Left ventricle myocardium superior (tissue), 1 donor: ENCODE results near the gene FANCC. TPM values are rescaled to one million over a fixed set of nuclear protein-coding genes. Genes with fewer than 3 reads are reported as not detected.
A peak's percentile ranks its signal among the peaks of the same experiment; 100 is the strongest.

Source experiments
- ATAC-seq: fragments of 200-7000 bp; cut with Tn5 transposase; one replicate; pipeline ENCODE4 v1.9.1; 2020; ENCODE audit warnings: mild to moderate bottlenecking, moderate library complexity
- DNase-seq: peaks from one replicate; pipeline ENCODE4 v3.0.0-alpha.2; 2020
- intact Hi-C: fragments of 100-400 bp; cut with micrococcal nuclease; formaldehyde crosslinking; loops from one replicate; pipeline ENCODE4 v1.11.0; 2022
- total RNA-seq: library from RNA; stranded (reverse); fragmentation: NEBNext Ultra II Directional; extraction: Animal tissue kit (Norgen Biotek cat#: 25700); gene quantifications from one replicate; pipeline ENCODE4 v1.2.1, GENCODE V29; 2021
- donor health status: DM: no; HTN: yes; CAD: no; lungs with severe emphysema.

FANCC gene
- total RNA-seq, 1 donor from 2014 or later: 5.9 TPM

GRCh38 chr9:95071925-95072324 is 245.6 kb downstream of the FANCC start:
- no peak for ATAC-seq
- intact Hi-C loops: no loop called here
- DNase-seq: no peak

GRCh38 chr9:95071450-95071849 is 246.1 kb downstream of the FANCC start:
- DNase-seq: no peak
- ATAC-seq: no peak
- intact Hi-C loops: no loop called here

GRCh38 chr9:95070549-95071021 is 246.9 kb downstream of the FANCC start:
- ATAC-seq: peak; percentile 58
- peak; percentile 52 for DNase-seq
- intact Hi-C loops: no loop called here

- DNase-seq (no peak), ATAC-seq (no peak)
- intact Hi-C loops: no loop called here
Observed at GRCh38 chr9:95067897-95068296, 249.6 kb downstream of the FANCC start.

GRCh38 chr9:95067057-95067456 is 250.5 kb downstream of the FANCC start:
- ATAC-seq (no peak), DNase-seq (no peak)
- intact Hi-C loops: no loop called here

GRCh38 chr9:95065224-95065623 is 252.3 kb downstream of the FANCC start:
- DNase-seq (no peak), ATAC-seq (peak; percentile 22)
- intact Hi-C loops: no loop called here

GRCh38 chr9:95063300-95063699 is 254.2 kb downstream of the FANCC start:
- ATAC-seq (peak; percentile 31), DNase-seq (no peak)
- intact Hi-C loops: no loop called here

- intact Hi-C loops: no loop called here
- ATAC-seq: peak; percentile 34
- no peak for DNase-seq
Observed at GRCh38 chr9:95062596-95063065, 254.9 kb downstream of the FANCC start.

GRCh38 chr9:95061916-95062595 is 255.5 kb downstream of the FANCC start:
- ATAC-seq (no peak), DNase-seq (no peak)
- intact Hi-C loops: no loop called here

- no peak for ATAC-seq
- intact Hi-C loops: no loop called here
- no peak for DNase-seq
Observed at GRCh38 chr9:95060916-95061315, 256.6 kb downstream of the FANCC start.

GRCh38 chr9:95060234-95060633 is 257.3 kb downstream of the FANCC start:
- intact Hi-C loops: no loop called here
- DNase-seq: no peak
- no peak for ATAC-seq

- ATAC-seq (no peak), DNase-seq (no peak)
- intact Hi-C loops: no loop called here
Observed at GRCh38 chr9:95058795-95059386, 258.6 kb downstream of the FANCC start.

- intact Hi-C loops: no loop called here
- DNase-seq (no peak), ATAC-seq (no peak)
Observed at GRCh38 chr9:95058121-95058785, 259.3 kb downstream of the FANCC start.

- DNase-seq (no peak), ATAC-seq (peak; percentile 17)
- intact Hi-C loops: no loop called here
Observed at GRCh38 chr9:95057101-95057500, 260.4 kb downstream of the FANCC start.

GRCh38 chr9:95055851-95056551 is 261.5 kb downstream of the FANCC start:
- intact Hi-C loops: no loop called here
- ATAC-seq (peak; percentile 70), DNase-seq (no peak)

GRCh38 chr9:95055334-95055850 is 262.1 kb downstream of the FANCC start:
- DNase-seq: no peak
- intact Hi-C loops: no loop called here
- ATAC-seq: peak; percentile 7

GRCh38 chr9:95053611-95054570 is 263.6 kb downstream of the FANCC start:
- no peak for DNase-seq
- intact Hi-C loops: no loop called here
- ATAC-seq: no peak

- intact Hi-C loops: no loop called here
- ATAC-seq: no peak
- DNase-seq: no peak
Observed at GRCh38 chr9:95049761-95050160, 267.7 kb downstream of the FANCC start.
